Endothelial cell of umbilical vein (primary cell): ENCODE results near the gene DPYSL4.

Experiments used
- CTCF ChIP-seq, 2 donors: IDR thresholded peaks; 1 replicate in 1 of 2; 2 replicates in 1 of 2; pipeline ENCODE4 v1.5.1; 2011; ENCODE audit warnings: low read length in 2 of 2, mild to moderate bottlenecking in 2 of 2, moderate library complexity in 2 of 2, control low read depth in 1 of 2, inconsistent platforms in 1 of 2, low read depth in 1 of 2; ENCODE audit not compliant: insufficient read depth in 1 of 2; ENCODE audit errors: extremely low read depth in 1 of 2
- EZH2 ChIP-seq: IDR thresholded peaks from 2 replicates; pipeline ENCODE4 v1.6.1; 2012; ENCODE audit warnings: borderline replicate concordance, low read depth, mild to moderate bottlenecking, moderate library complexity, low read length, inconsistent platforms; ENCODE audit not compliant: severe bottlenecking
- FOS ChIP-seq: IDR thresholded peaks from 2 replicates; pipeline ENCODE4 v1.6.1; 2011; ENCODE audit warnings: mild to moderate bottlenecking, low read length, moderate library complexity, borderline replicate concordance; ENCODE audit not compliant: insufficient read depth
- GATA2 ChIP-seq: IDR thresholded peaks from 2 replicates; pipeline ENCODE4 v1.7.0; 2011; ENCODE audit warnings: low read depth, mild to moderate bottlenecking, moderate library complexity, mixed read lengths, low read length; ENCODE audit not compliant: insufficient read length, insufficient read depth
- JUN ChIP-seq: IDR thresholded peaks from 2 replicates; pipeline ENCODE4 v1.6.1; 2011; ENCODE audit warnings: borderline replicate concordance, low read depth; ENCODE audit not compliant: insufficient read length, insufficient read depth
- MAX ChIP-seq: IDR thresholded peaks from 2 replicates; pipeline ENCODE4 v1.6.1; 2011; ENCODE audit not compliant: insufficient read depth, insufficient read length
- MYC ChIP-seq: IDR thresholded peaks from one replicate; pipeline ENCODE4 v1.6.1; 2011; ENCODE audit warnings: mild to moderate bottlenecking, low read depth, low read length
- POLR2A ChIP-seq: IDR thresholded peaks from 2 replicates; pipeline ENCODE4 v1.6.1; 2012; ENCODE audit warnings: low read depth, mild to moderate bottlenecking, control low read depth, low read length
- POLR2AphosphoS5 ChIP-seq: IDR thresholded peaks from 2 replicates; pipeline ENCODE4 v1.6.1; 2012; ENCODE audit warnings: low read depth, mild to moderate bottlenecking, control low read depth, low read length, moderate library complexity; ENCODE audit not compliant: insufficient read depth

DNA sequence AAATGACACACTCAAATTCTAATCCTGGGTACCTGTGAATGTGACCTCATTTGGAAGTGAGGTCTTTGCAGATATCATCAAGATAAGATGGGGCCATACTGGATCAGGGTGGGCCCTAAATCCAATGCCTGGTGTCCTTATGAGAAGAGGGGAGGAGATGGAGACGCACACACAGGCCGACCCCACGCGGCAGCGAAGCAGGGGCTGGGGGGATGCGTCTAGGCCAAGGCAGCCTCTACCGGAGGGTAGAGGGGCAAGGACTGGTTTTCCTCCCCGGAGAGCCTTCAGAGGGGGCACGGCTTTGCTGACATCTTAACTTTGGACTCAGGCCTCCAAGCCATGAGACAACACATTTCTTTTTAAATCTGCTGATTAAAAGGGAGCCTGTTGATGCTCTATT, 33.3 kb downstream of the DPYSL4 start:
- no peak for TF ChIP-seq CTCF (IDR thresholded peaks at IDR 0.05; ENCODE audit: extremely low read depth in 1 of 2, insufficient read depth in 1 of 2, low read depth in 1 of 2, low read length in 2 of 2)
- no peak for TF ChIP-seq POLR2A
- no peak for TF ChIP-seq POLR2AphosphoS5
- no peak for TF ChIP-seq EZH2
- no peak for TF ChIP-seq MAX
- TF ChIP-seq GATA2, result no peak
- no peak for TF ChIP-seq FOS
- TF ChIP-seq MYC, result no peak
- TF ChIP-seq JUN, result no peak
